Fibroblast of skin of back (primary cell): ENCODE results near the gene FXYD7.
"Not testable (repeated sequence)": the region's sequence is repeated elsewhere in the genome, so short reads cannot be mapped to it uniquely, and the experiment has no call there.

Experiments used
- DNase-seq: peaks from one replicate; pipeline ENCODE4 v3.0.0-alpha.2; 2013

The FXYD7 gene

DNA sequence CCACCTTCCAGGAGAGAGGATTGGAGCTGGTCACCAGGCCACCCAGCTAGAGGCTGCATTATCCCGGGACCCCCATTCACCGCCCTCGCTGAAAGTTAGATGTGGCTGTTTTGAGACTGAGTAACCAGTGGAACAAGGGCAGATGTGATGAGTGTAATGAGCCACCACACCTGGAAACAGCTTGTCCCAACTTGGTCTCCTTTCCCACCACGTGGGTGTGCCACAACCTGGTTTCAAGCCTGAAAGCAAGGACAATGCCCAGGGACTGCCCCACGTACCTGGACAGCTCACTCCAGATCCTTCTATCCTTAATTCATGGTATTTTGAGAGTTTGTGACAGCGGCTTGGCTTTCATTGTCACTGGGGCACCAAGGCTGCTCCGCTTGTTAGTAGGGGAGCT is 15.2 kb upstream of the FXYD7 start:
- DNase-seq = no peak

DNA sequence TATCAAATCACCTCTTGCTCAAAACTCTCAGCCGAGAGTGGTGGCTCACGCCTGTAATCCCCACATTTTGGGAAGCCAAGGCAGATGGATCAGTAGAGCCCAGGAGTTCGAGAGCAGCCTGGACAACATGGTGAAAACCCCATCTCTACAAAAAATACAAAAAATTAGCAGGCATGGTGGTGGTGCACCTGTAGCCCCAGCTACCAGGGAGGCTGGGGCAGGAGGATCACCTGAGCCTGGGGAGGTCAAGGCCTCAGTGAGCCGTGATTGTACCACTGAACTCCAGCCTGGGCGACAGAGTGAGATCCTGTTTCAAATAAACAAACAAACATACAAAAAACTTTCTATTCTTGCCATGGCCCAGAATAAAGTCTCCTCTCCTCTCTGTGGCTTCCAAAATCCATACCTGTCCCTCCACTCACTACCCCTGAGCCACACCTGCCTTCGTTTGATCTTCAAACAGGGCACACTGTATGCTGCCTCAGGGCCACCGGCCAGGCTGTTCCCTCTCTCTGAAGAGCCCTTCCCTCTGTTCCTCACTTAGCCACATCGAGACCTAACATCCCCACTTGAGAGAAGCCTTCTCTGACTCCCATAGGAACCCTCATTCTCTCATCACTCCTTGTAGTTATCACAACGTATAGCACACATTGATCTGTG is 14.5 kb upstream of the FXYD7 start:
- DNase-seq = no peak

DNA sequence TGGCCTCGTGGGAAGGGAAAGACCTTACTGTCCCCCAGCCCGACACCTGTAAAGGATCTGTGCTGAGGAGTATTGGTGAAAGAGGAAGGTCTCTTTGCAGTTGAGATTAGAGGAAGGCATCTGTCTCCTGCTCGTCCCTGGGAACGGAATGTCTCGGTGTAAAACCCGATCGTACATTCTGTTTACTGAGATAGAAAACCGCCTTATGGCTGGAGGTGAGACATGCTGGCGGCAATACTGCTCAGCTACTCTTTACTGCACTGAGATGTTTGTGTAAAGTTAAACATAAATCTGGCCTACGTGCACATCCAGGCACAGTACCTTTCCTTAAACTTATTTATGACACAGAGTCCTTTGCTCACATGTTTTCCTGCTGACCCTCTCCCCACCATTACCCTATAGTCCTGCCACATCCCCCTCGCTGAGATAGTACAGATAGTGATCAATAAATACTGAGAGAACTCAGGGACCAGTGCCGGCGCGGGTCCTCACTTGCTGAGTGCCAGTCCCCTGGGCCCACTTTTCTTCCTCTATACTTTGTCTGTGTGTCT is 13.3 kb upstream of the FXYD7 start:
- not testable (repeated sequence) for DNase-seq

DNA sequence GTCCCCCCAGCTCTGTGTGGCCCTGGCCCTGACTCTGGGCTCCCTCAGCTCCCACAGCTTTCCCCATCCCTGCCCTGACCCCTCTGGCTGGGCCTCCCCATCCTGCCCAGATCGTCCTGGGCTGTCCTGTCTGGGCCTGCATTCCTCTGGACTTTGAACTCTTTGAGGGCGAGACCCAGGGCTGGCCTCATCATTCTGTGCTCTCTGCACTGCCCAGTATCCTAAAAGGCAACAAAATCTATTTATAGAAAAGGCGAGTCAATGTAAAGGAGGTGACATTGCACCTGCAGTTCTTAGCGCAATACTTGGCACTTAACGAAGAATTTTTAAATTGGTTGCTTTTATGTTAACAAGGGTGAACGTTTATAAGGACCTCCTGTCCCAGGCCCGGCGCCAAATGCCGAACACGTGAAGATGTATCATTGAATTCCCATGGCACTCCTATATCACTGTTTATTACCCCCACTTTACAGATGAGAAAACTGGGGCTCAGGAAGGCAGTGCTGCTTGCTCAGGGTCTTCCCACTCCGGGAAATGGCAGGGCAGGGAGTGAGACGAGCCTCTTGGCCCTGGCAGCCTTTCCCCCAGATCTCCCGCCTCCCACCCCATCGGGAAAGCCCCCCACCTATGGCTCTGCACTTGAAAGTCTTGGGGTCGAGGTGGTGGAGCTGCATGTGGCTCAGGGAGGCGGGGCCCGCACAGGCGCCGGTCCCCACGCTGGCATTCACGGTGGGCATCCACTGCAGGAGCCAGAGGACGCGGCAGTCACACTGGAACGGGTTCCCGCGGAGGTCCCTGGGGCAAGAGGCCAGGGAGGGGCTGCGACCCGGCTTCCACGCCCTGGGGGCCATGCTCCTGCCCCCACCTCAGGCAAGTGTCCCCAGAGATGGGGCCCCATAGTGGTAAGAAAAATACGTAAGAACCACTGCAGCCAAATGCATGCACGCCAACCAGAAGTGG is 12.0 kb upstream of the FXYD7 start:
- DNase-seq = no peak

DNA sequence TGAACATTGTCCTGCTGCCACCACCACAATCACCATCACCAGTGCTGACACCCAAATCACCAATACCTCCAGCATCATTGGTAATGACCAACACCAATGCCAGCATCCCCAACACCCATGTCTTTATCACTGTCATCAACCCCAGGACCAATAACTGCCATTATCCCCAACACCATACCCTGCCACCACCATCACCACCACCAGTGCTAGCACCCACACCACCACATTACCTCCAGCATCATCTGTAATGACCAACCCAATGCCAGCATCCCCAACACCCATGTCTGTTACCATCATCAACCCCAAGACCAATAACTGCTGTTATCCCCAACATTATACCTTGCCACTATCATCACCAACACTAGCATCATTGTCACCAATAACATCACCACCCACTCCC is 10.8 kb upstream of the FXYD7 start:
- DNase-seq = no peak

DNA sequence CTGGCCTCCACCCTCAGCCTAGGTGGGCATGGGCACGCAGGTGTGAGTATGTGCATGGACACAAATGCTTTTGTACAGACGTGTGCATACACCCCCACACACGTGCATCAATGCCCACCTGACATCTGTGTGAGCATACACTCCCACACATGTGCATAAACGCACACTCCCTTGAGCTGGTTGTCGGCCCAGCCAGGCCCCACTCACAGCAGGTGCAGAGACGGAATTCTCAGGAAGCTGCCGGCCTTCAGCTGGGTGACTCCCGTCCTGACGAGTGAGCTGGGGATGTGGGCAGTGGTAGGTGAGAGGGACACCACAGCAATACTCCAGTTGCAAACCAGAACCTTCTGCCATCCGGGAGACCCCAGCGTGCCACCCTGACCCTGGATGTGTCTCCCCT is 9.2 kb upstream of the FXYD7 start:
- no peak for DNase-seq

DNA sequence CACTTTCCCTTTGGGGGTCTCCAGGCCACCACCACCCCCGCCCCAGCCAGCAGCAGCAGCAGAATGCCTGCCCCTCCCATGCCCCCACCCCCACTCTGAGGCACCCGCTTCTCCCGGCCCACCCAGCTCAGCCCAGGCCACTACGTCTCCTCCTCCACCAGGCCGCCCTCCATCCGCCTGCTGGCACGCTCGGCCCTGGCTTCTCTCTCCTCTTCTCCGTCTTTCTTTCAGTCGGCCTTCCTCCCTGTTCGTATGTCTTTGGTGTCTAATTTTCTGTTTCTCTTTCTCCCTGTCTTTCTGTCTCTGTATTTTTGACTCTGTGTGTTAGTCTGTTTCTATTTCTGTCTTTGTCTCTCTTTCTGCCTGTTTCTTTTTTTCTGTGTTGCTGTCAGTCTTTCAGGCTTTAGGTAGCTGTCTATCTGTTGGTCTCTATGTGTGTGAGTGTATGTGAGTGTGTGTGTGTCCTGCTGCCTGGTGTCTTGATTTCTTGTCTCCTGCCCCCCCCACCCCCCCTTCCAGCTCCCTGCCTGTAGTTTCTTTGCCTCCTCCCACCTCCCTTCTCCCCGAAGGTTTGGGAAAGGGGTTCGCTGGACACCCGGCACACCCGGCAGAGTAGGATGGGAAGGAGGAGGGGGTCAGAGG is 8.3 kb upstream of the FXYD7 start, which contains the start of gene LGI4:
LGI4 (minus strand) TSS at position 459 of the 642 bp plus-strand sequence; CDS start at position 80, 379 bp downstream.
- DNase-seq = no peak

DNA sequence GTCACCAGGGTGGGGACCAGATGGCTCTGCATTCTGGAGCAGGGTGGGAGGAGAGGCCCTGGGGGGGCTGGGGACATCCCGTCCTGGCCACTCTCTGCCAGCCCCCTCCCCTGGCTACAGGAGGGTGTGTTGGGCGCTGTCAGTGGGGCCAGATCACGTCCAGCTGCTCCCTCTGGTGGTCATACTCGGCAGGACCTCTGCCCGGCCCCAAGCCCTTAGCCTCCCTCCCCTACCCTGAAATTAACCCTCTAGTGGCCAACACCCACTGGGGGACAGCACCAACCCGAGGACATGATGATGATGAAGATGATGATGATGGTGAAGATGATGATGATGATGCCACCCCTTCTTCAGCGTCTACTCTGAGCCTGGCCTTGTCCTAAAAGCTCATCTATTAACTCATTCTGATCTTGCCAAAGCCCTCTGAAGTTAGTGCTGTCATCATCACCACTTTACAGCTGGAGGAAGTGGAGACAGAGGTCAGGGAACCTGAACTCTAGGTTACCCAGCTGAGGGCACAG is 7.6 kb upstream of the FXYD7 start:
- peak; percentile 63 for DNase-seq

DNA sequence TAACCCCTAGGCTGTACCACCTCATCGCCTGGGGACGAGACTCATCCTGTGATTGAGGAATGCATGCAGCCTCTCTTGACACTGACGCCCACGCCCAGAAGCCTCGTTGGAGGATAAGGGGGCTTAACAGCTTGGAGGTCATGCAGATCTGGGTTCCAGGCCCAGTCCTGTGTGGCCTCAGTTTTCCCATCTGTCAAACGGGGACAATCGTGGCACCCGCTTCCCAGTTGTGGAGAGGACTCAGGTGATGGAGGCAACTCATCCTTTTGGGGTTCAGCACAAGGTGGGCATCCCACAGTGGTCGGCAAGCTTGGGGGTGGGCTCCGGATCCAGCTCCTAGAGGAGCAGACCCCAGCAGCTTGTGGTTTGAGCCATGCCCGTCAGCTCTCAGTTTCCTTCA is 6.8 kb upstream of the FXYD7 start:
- no peak for DNase-seq

DNA sequence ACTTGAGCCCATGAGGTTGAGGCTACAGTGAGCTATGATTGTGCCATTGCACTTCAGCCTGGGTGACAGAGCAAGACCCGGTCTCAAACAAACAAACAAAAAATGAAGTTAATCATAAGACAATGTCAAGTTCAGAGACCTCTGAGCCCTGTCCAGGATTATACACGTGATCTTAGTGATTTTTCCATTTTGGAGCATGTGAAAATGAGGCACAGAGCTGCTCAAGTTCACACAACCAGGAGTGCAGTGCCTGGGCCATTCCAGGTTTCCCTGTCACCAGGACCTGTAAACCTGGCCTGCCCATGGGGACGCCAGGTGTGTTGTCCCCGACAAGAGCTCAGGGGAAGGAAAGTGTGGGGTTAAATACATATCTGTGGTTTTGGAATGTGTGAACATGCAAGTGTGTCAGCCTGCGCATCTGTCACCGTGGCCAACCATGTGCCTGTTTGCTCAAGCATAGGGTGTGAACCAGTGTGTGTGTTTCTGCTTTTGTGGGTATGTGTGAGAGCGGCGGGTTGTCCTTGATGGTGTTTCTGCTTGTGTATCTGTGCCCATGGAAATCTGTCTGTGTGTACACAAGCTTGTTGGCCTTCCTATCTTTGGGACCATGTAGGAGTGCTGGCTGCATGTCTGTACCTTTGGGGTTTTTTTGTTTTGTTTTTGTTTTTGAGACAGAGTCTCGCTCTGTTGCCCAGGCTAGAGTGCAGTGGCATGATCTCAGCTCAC is 5.9 kb upstream of the FXYD7 start:
- no peak for DNase-seq

DNA sequence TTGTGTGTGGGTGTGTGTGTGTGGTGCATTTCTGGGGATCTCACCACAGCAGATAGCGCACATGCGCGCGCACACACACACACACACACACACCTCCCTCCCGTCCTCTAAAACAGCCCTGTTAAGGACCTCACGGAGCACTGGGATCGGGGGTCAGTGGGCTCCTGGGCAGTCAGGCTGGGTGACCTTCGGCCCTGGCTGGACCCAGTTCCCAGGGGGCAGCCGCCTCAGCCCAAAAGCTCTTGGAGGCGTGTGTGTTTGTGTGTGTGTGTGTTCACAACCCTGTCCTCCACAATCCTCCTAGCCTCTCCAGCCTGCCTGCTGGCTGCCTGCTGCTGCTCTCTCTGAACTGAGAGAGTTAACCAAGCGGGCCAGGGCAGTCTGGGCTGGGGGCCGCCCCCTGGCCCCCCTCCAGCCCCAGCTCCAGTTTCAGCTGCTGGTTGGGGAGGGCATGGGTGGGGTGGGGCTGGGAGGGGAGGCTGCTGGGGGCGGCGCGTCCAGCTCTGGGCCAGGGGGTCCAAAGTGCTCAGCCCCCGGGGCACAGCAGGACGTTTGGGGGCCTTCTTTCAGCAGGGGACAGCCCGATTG is 4.7 kb upstream of the FXYD7 start, which contains the start of gene FXYD1:
FXYD1 (plus strand) TSS at position 520 of the 588 bp plus-strand sequence. CDS start 1,256 bp downstream, outside the sequence.
- DNase-seq = no peak

DNA sequence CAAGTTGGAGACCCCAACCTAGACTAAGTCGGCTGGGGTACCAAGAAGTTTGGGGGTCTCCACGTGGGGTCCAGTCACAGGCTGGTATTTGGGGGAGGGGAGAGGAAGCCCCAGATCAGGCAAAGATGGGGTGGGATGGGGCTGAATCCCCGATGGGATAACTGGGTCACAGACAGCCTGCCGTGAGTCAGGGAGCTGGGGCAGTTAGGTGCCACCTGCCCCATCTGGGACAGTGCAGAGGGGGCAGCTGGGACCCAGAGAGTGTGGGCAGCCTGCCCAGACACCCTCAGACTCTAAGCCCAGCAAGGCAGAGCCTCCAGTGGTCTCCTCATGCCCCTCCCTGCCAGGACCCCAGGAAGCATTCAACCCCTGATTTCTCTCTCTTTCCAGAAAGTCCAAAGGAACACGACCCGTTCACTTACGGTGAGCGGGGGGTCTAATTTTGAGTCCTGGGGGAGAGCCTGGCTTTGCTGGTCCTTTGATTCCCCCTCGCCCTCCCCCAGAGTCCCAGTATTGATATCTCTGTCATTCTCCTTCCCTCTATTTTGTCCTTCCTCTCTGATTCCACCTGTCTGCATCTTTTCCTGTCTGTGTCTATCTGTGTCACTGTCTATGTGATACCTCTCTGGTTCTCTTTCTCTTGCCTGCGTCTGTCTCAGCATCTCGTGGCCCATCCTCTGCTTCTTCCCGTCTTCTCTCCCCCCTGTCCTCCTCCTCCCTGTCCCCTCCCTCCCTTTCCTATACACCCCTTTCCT is 2.7 kb upstream of the FXYD7 start:
- no peak for DNase-seq

DNA sequence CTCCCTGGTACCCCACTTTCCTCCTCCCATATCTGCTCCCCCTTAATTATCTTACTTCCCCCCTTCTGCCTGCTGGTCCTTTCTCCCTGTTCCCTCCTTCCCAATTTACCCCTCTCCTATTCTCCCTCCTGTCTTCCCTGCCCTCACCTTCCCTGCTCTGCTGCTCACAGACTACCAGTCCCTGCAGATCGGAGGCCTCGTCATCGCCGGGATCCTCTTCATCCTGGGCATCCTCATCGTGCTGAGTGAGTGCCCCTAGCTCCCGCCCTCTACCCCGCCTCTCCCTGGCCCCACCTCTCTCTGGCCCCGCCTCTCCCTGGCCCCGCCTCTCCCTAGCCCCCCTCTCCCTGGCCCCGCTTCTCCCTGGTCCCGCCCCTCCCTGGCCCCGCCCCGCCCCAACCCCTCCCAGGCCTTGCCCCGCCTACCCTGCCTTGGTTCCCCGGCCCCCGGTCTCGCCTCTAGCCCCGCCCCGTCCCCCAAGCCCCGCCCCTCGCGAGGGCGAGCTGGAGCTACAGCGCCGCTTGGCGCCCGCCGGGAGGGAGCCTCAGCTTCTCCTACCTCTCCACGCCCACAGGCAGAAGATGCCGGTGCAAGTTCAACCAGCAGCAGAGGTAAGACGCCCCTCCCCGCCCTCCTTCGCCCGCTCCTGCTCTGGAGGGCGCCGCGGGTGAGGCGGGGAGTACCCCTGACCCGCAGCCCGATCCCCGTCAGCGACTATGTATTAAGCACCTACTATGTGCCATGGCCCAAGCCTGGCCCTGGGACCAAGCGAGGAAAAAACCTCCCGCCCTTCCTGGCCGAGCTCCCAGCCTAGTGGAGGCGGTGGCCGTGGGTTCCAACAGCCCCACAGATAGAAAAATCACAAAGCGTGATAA is 1.9 kb upstream of the FXYD7 start:
- peak; percentile 89 for DNase-seq

DNA sequence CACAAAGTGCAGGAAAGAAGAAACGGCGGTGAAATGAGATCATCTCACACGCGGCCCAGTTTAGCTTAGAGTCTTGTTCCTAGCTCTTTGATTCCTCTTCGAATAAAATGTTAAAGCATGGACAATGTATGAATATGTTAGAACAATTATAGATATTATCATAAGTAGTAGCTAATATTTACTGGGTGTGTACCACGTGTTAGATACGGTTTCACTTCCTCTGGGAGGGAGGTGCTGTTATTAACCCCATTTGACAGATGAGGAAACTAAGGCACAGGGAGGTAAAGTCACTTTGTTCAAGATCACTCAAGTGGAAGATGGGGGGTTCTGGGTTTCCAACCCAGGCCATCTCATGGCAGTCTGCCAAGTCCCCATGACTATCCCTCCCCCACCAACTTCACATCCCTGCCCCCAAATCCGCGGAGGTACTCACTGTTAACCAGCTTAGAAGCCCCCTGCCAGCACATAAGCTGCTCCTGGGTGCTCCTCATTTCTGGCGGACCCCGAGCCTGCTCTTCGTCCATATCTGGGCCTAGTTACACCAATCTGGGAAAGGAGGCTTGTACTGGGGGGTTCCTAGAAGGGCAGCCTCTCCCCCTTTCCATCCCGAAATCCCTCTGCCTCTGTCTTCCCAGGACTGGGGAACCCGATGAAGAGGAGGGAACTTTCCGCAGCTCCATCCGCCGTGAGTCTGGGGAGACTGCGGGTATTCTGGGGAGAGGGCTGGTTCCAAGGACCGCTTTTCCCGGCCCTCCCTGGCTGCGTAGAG is 1.0 kb upstream of the FXYD7 start:
- DNase-seq = no peak

DNA sequence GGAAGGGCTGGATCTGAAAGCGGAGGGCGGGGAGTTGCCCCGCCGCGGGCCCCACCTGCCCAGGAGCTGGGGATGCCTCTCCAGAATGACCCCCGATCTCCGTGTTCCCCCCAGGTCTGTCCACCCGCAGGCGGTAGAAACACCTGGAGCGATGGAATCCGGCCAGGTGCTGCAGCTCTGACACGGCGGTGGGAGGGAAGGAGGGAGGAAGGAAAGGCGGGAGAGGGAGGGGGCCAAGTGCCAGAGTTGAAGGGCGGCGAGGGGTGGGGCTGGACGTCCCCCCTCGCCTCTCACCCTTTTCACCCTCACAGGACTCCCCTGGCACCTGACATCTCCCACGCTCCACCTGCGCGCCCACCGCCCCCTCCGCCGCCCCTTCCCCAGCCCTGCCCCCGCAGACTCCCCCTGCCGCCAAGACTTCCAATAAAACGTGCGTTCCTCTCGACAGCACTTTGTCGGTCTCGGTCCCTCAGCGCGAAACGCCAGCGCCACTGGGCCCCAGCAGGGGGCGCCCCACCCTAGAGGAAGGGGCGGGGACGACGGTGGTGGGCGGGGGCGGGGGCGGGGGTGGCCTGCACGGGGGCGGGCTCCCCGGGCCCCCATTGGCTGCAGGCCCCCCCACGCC is 337 bp upstream of the FXYD7 start:
- DNase-seq = peak; percentile 43

DNA sequence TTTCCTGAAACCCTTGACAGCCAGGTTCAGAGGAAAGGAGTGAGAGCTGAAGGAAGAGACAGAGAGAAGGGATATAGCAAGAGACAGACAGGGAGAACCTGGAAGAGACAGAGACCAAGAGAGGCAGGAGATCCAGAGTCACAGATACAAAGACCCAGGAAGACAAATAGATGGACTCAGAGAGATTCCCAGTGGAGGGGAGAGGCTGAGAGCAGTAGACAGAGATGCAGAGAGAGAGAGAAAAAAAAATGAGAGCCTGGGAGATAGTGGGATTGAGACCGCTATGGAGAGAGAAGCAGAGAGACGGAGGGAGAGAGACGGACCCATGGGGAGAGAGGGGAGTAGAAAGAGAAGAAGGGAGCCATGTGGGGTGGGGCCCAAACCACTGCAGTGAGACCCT is 763 bp downstream of the FXYD7 start:
- DNase-seq = no peak

DNA sequence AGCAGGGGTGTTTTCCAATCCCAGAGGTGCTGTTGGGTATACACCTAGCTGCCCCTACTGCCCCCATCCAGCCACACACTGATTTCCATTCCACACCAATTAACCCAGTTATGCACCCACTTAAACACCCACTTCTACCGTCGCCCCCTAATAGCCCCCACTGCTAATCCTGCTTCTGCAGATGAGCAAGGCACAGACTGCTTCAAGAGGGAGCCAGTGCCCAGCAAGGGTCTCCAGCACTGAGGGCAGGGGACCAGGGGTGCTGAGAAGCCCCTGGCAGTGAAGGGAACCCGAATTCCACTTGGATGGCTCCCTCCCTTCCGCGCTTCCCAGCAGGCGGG is 1.2 kb downstream of the FXYD7 start:
- DNase-seq = no peak

DNA sequence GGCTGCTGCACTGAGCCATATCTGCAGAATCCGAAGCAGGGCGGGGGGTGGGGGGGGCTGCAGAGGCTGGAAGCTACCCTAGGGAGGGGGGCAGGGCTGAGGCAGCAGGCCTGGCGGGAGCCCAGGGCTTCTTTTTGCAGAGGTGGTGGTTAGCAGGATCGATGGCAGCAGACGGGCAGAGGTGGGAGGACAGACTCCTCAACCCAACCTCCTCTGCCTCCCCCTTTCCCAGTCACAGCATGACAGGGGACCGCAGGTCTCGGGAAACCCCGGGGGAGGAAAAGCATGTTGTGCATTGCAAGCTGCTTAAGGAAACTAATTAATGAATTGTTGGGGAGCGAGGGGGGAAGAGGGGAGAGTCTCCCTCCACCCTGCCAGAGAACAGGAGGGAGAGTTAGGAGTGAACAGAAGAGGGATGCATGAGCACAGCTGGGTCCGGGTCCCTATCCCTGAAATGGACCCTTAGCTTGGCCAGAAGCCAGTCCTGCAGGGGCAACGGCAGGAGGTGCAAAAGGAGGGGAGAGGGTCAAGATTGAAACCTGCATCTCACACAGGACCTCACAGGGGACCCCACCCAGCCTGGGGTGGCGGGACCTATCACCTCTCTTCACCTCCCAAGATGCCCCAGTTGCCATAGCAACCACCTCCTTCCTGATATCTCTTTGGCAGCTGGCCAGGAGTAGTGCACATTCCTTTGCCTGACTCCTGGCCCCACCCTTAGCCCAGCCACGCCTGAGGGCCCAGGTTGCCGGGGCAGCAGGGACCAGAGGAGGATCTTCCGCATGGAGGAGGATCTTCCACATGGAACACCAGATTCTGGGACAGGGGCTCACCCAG is 1.8 kb downstream of the FXYD7 start:
- DNase-seq = no peak
